HG03060 (cell line): ENCODE measurements around the gene DPT.

ENCODE experiments used
- ATAC-seq: cut with Tn5 transposase; IDR thresholded peaks from one replicate; pipeline ENCODE4 v1.9.1; 2021; ENCODE audit warnings: low read depth, moderate number of reproducible peaks; ENCODE audit not compliant: unreplicated experiment

Gene DPT

GRCh38 chr1:168672278-168672677, 56.7 kb downstream of the DPT start:
- ATAC-seq = no peak

GRCh38 chr1:168671782-168672181, 57.2 kb downstream of the DPT start:
- ATAC-seq = no peak

- no peak for ATAC-seq
Observed at GRCh38 chr1:168665975-168666374, 63.0 kb downstream of the DPT start.

GRCh38 chr1:168664069-168664834, 64.8 kb downstream of the DPT start:
- no peak for ATAC-seq

- ATAC-seq = no peak
Observed at GRCh38 chr1:168656485-168656884, 72.5 kb downstream of the DPT start.

GRCh38 chr1:168654198-168654915, 74.6 kb downstream of the DPT start:
- ATAC-seq = no peak

- ATAC-seq = no peak
Observed at GRCh38 chr1:168653567-168653966, 75.4 kb downstream of the DPT start.

GRCh38 chr1:168645721-168646120, 83.3 kb downstream of the DPT start:
- ATAC-seq = no peak
